HUDEP-2 (cell line): ENCODE results near the gene STOML1.
A peak's percentile ranks its signal among the peaks of the same experiment; 100 is the strongest.

Source experiments
- DNase-seq, 76 experiments: peaks; one replicate each; lab custom pipeline; 2025; ENCODE audit not compliant: unreplicated experiment in 76 of 76; lab: John Stamatoyannopoulos, UW

STOML1 gene

DNA sequence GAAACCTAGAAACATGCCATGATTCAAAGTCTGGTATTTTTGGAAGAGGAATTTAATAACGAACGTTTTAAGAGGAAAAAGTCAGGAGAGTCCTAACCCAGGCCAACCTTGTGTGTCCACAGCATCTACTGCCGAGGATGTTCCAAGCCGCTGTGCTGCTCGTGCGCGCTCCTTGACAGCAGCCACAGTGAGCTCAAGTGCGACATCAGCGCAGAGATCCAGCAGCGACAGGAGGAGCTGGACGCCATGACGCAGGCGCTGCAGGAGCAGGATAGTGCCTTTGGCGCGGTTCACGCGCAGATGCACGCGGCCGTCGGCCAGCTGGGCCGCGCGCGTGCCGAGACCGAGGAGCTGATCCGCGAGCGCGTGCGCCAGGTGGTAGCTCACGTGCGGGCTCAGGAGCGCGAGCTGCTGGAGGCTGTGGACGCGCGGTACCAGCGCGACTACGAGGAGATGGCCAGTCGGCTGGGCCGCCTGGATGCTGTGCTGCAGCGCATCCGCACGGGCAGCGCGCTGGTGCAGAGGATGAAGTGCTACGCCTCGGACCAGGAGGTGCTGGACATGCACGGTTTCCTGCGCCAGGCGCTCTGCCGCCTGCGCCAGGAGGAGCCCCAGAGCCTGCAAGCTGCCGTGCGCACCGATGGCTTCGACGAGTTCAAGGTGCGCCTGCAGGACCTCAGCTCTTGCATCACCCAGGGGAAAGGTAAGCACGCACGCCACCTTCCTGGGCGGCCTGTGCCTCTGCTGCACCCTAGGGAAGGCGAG lies 30.8 kb upstream of the STOML1 start:
- DNase-seq: no peak

- no peak for DNase-seq
Observed at GRCh38 chr15:74019734-74020133, 27.6 kb upstream of the STOML1 start.

DNA sequence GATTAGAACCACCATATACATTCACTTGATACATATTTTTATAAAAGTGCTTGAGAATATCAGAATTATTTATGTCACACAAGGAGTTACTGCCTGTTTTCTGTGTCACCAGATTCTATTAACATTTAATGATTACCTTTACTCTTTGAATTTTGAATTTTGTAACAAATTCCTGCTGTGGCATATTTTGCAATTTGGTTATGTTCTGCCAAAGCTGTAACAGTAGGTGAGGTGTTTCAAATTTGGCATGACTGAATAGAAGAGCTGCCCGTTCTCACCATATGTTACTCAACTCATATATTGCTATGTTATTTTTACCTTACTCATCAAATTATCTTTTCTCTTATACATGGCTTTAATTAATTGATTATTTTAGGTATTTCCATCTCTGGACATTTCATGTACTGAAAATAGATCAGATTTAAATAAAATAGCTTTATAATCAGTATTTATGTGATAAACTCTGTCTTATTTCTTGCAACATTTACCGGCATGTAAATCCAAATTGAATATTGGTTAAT lies 21.3 kb upstream of the STOML1 start:
- DNase-seq: no peak

- DNase-seq: no peak
Observed at GRCh38 chr15:74011610-74012009, 19.5 kb upstream of the STOML1 start.

GRCh38 chr15:74010929-74011540 lies 18.9 kb upstream of the STOML1 start:
- peak in 2 of 76 experiments; percentile 9 to 13 for DNase-seq

- no peak for DNase-seq
Observed at GRCh38 chr15:74008901-74009300, 16.8 kb upstream of the STOML1 start.

DNA sequence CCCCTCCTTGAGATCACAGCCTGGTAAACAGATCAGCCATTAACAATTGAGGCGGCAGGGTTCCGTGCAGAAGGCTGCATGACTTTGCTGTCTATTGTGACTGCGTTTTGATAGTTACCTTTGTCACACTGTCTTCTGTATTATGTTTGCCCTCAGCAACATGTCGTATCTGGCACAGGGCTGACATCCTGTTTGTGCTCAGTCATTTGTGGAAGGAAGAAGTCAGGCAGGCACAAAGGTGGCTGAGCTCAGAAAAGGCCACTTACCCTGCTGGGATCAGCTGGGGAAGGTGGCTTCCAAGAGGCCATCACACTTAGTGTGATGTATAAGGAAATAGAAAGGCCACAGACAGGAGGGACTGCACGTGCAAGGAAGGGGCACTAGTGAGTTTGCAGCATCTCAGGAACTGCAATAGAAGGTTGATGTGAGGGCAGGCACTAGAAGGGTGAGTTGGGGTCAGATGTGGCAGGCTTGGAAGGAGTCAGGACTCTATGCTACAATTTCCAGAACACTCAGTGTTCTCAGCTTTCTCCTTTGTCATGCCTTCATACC lies 15.8 kb upstream of the STOML1 start:
- no peak for DNase-seq

DNA sequence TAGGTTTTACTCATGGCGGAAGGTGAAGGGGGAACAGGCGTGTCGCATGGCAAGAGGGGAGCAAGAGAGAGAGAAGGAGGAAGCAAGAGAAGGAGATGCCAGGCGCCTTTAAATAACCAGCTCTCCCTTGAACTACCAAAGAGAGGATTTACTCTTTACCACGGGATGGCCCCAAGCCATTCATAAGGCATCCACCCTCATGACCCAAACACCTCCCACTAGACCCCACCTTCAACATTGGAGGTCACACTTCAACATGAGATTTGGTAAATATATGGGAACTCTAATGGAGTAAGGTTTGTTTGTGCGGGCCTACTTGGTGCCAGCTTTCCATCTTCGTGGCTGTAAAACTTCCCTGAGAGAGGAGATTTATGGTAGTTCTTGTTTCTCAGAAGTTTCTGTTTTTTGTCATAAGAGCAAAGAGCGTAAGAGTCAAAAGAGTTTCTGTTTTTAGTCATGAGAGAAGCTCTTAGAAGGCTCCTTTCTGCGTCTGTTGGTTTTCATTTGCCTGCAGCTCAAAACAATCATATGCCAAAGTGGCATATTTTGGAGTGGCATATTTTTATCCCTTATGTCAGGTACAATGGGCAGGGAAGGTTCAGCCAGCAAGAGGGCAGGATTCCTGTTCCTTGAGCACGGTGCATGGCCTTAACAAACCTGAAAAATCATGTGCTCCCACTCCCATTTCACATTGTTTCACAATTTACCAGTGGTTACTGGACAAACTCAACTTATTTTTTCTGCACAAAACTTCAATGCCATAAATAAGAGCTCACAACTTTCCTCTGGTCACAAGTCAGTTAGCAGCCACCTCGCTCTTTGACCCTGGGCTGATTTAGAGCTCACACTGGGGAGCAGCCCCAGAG lies 14.9 kb upstream of the STOML1 start:
- DNase-seq: no peak

- DNase-seq: no peak
Observed at GRCh38 chr15:73997986-73998385, 5.9 kb upstream of the STOML1 start.

DNA sequence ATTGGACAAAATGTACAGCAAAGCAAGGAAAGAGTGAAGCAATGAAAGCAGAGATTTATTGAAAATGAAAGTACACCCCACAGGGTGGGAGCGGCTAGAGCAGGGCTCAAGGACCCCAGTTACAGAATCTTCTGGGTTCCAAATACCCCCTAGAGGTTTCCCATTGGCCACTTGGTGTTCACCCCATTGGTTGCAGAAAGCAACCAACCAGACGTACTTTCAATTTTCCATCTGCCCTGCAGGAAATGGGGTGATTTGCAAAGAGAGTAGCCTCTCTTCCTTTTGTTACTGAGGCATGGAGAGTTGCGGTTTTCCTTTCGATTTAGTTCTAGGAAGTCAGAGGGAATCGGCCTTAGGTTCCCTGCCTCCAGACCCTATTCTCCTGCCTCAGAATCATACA lies 4.8 kb upstream of the STOML1 start:
- peak in 8 of 76 experiments; percentile 5 to 37 (median 20) for DNase-seq

DNA sequence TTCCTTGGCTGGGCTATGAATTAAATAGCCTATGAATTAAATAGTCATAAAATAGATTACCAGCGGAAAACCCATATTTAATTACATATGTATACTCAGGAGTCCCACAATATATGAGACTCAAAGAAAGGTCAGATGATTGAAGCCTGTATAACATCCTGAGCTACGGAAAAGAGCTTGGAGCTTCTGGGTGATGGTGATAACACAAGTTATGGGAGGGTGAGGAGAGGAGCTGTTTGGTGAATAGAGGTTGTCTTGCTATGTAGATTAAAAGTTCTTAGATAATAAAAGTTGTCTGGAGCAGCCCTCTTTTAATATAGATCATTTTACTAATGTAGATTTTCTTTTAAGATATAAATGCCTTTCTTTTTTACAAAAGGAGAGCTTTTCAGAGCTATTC lies 4.2 kb upstream of the STOML1 start:
- peak in 12 of 76 experiments; percentile 2 to 38 (median 19) for DNase-seq

- DNase-seq: peak in 17 of 76 experiments; percentile 8 to 41 (median 19)
Observed at GRCh38 chr15:73994912-73995622, 3.0 kb upstream of the STOML1 start.

DNA sequence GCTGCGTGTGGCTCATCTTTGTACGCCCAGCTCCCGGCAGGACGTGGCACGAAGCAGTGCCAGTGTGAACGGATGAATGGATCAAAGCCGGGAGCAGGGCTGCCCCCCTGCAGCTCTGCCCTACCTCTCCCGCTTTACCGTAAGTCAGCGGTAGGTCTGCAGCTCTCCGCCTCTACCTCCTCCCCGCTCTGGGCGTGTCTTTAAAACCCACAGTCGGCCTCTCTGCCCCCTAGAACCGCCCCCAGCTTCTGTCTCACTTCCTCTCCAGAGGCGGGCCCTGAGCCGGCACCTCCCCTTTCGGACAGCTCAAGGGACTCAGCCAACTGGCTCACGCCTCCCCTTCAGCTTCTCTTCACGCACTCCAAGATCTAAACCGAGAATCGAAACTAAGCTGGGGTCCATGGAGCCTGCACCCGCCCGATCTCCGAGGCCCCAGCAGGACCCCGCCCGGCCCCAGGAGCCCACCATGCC lies 2.4 kb upstream of the STOML1 start, which contains the start of gene PML:
Gene PML (plus strand): TSS at position 304 of the 471 bp plus-strand sequence. CDS start 97 bp downstream, at position 401.
- peak in 75 of 76 experiments; percentile 23 to 97 (median 93) for DNase-seq

DNA sequence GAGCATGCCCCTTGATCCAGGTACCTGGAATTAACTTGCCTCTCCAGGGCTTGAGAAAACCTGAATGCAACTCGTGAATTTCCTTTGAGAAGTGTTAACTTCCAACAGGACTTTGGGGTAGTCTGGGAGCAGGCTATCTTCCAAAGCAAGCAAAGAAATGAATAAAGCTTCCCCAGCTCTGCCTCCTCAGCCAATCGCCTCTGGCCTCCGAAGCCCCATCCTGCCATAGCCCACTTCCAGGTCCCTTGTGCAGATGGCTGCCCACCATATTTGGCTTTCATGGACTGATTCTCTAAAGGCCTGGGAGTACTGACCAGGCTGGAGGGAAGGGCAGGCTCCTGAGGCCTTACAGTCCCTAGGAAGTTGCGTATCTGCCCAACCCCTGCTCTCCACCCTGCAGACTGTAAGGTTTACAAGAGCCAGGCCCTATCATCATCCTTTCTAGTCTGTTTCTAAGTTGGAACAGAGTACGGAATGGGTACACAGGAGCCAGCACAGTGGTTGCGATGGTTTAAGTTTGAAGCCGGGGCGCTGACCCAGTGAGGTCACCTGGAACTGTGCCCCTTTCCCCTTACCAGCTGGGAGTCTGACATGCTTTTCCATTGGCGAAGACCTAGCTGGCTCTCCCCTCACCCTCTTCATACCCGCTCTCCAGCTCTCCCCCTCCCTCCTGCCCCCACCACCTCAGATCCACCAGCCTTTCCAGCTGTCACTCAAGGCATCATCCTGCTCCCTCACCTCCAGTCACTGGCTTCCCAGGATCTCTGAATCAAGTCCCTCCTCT lies 1.3 kb upstream of the STOML1 start:
- DNase-seq: no peak

DNA sequence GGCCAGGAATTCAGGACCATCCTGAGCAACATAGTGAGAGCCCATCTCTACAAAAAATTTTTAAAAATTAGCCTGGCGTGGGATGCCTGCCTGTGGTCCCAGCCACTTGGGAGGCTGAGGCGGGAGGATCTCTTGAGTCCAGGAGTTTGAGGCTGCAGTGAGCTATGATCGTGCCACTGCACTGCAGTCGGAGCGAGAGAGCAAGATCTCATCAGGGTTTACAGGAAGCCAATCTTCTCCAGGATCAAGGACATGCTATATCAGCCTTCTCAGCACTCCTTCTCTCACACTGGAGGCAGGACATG lies 451 bp upstream of the STOML1 start:
- peak in 2 of 76 experiments; percentile 36 to 61 for DNase-seq

GRCh38 chr15:73991260-73991659 lies 835 bp downstream of the STOML1 start:
- peak in 8 of 76 experiments; percentile 8 to 53 (median 34) for DNase-seq

DNA sequence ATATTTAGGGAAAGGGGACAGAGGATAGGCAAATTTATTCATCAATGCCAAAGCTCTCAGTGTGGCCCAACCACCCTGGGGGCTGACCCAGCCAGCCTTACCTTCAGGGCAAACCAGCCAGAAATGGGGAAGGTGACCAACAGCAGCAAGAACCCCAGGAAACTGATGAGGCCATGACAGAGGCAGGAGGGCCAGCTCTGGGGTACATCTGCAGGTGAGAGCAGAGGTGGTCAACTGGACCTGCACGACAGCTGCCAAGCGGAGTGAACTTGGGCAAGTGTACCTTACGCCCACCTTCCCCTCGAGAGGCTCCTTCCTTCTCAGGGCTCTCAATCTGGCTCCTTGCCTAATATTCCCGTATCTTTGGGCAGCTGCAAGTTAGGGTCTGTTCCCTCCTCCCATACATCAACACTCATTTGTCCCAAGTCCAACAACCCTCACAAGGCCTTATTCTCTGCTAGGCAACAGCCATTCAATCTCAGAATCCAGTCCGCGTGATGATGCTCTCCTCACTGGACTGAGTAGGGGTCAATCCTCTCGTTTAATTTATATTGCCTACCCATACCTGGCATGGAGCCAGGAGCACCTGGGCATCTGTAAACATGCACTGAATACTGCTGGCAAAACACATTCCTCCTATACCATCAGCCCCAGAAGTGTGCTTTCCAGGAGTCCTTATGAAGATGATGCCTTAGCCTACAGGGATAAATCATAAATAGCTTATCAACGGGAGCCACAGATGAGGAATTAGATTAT lies 1.7 kb downstream of the STOML1 start:
- no peak for DNase-seq

DNA sequence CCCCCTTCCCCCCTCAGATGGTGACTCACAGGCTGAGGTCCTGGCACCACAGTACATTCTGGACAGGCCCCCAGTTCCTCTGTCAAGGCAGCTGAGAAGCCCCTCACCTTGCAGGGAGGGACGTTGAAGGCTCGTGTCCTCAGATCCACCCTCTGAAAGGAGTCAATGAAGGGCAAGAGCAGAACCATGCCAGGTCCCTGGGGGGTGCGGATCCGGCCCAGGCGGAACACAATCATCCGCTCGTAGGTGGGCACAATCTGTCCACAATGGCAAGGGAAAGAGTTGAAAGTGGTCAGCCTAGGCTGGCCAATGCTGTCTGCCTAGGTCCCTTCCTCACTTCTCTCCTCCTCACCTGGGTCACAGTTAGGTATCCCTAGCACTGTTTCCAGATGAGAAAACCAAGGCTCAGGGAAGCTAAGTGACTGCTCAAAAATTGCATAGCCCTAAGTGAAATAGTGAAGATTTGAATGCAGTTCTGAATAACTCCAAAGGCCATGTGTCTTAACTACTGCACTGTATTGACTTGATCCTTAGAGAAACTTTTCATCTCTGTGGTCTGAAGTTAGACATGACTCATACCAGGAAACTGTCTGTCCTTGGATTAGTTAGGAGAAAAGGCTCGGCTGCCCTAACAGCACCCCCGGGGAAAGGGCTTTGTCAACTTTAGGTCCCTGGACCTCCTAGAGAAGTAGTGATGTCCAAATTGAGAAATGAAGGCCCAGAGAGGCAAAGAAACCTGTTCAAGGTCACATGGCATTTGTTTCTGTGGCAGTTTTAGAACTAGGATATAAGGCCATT lies 2.9 kb downstream of the STOML1 start:
- DNase-seq: no peak
